NB4 (cell line): ENCODE data around the gene CTPS1.

Experiments used
- DNase-seq: peaks from one replicate; pipeline ENCODE4 v3.0.0; 2010; ENCODE audit warnings: low read depth
- H3K4me3 ChIP-seq: one replicate; pipeline ENCODE4 v1.5.1; 2011; ENCODE audit warnings: mild to moderate bottlenecking, low read depth, low read length, moderate library complexity
- CTCF ChIP-seq: IDR thresholded peaks from one replicate; pipeline ENCODE4 v1.5.1; 2012; ENCODE audit warnings: low read depth, low read length
- MYC ChIP-seq: IDR thresholded peaks from 2 replicates; pipeline ENCODE4 v1.6.1; 2011; ENCODE audit warnings: low read depth, low read length
- POLR2A ChIP-seq: IDR thresholded peaks from 2 replicates; pipeline ENCODE4 v1.6.1; 2011; ENCODE audit warnings: mild to moderate bottlenecking; ENCODE audit not compliant: insufficient read length; ENCODE audit errors: extremely low read depth
- TF ChIP-seq, protein P1 (sequence below): IDR thresholded peaks from 2 replicates; pipeline ENCODE4 v1.6.1; 2011; ENCODE audit warnings: low read depth, low read length

Gene CTPS1

DNA sequence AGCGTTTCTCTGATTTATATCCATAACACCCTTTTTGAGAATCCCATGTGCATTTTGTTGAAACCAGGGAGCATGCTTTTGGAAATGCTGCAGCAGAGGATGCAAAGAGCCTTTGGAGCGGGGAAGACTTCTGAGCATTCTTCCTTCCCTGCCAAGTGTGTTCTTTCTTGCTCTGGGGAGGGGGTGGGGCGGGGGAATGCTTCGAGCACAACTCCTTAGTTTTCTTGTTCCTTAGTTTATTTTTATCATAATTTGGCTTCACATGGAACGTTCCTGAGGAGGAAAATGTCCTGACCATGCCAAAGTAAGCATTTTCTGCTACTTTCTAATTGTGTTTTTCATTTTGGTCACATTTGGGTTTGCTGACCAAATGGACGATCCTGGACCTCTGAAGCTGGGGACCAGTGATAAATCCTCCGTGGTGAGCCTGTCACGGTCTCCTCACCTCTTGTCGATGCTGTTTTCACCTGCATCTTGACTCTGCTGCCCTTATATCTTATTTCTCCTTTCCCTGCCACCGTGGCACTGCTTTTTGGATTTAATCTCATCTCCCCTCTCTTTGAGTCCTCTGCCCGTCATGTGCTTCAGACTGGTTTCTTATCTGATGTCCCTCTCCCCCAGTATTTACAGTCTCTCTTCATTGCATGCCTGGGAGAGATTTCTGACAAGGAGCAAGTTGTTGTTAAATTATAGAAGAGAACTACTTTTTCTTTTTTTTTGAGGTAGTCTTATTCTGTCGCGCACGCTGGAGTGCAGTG lies 2.4 kb downstream of the CTPS1 start:
- TF ChIP-seq, protein P1, sequence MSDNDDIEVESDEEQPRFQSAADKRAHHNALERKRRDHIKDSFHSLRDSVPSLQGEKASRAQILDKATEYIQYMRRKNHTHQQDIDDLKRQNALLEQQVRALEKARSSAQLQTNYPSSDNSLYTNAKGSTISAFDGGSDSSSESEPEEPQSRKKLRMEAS = no peak
- TF ChIP-seq MYC (no peak), POLR2A (no peak), CTCF (no peak)
- no peak for DNase-seq
- H3K4me3 ChIP-seq = peak overlapping the region; percentile 98

DNA sequence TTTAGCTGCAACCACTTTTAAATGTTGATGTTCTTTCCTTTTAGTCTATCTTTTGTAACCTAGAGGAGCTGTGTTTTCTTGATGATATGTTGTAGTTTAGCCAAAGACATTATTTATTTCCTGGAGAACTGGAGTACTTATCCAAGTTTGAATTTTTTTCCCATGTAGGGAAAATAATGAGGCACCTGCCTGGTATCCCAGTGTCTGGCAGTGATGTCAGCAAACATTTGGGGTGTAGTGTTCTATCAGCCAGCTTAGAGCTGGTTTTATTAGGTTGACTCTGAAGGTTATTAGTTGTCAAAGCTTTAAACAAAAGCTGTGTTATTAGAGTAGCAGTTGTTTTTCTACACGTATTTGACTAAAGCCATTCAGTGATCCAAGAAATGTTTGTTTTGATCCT lies 3.2 kb downstream of the CTPS1 start:
- DNase-seq = no peak
- TF ChIP-seq, protein P1 = no peak
- TF ChIP-seq MYC (no peak), POLR2A (no peak)
- no peak overlapping the region for H3K4me3 ChIP-seq

DNA sequence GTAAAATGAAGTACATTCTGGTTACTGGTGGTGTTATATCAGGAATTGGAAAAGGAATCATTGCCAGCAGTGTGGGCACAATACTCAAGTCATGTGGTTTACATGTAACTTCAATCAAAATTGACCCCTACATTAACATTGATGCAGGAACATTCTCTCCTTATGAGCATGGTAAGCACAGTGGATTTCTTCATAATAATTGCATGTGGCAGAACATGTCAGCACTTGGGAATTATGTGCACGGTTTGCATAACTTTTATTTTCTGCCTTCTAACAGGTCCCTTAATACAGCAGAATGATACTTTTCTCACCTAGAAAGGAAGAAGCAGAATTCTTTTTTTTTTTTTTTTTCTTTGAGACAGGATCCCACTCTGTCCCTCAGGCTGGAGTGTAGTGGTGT lies 3.8 kb downstream of the CTPS1 start:
- DNase-seq = no peak
- H3K4me3 ChIP-seq = no peak overlapping the region
- TF ChIP-seq CTCF (no peak), MYC (no peak), POLR2A (no peak)
- TF ChIP-seq, protein P1 = no peak

DNA sequence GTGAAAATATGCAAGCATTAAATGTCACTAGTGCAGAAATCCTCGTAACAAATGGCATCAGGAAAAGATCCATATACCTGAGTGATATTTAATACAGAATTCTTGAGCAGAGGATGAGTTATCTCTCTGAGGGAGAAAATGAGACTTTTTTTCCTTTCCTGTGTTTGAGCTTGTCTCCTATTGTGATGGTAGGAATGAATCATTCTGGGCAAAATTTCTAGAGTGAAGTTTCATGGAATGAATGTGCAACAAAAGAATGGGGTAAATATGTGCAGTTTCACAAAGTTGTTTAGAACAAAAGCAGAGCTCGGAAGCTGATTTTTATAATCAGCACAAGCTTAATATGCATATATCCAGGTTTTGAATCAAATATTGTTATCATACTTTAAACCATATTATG lies 4.6 kb downstream of the CTPS1 start:
- H3K4me3 ChIP-seq = no peak overlapping the region
- DNase-seq = no peak
- TF ChIP-seq POLR2A = no peak
- TF ChIP-seq, protein P1 = no peak
- TF ChIP-seq CTCF = no peak
- no peak for TF ChIP-seq MYC

GRCh38 chr1:40984531-40984930 lies 5.0 kb downstream of the CTPS1 start:
- H3K4me3 ChIP-seq = no peak overlapping the region
- TF ChIP-seq CTCF = no peak
- TF ChIP-seq POLR2A = no peak
- TF ChIP-seq, protein P1 = no peak
- TF ChIP-seq MYC = no peak
- DNase-seq = no peak

DNA sequence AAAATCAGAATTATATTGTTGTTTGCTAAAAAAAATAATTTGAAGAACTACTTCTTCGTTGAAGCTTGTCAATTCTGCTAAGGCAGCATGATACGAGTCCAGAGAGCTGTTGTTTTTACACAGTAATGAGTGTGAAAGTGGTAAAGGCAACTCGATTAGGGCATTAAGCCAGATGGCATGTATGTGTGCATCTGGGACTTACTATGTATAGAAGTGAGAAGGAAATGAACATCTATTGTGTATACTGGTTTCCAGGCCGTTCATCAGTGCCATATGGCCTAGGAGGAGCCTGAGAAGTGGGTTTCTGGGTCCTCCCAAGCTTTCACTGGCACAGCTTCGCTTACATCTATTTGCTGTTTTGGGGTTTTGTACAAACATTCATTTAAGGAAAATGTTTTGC lies 5.7 kb downstream of the CTPS1 start:
- no peak overlapping the region for H3K4me3 ChIP-seq
- no peak for DNase-seq
- TF ChIP-seq POLR2A (no peak), CTCF (no peak), MYC (no peak)
- TF ChIP-seq, protein P1 = no peak
